ENCODE data around the gene NACA. TPM values are rescaled to one million over a fixed set of nuclear protein-coding genes. Genes with fewer than 3 reads are reported as not detected.

Gene NACA
- total and polyA plus RNA-seq, 2 of the 13 experiments (the other 11 are each of a cell fraction or from before 2014, with no cell fraction given), result 799 to 1,700 TPM

DNA sequence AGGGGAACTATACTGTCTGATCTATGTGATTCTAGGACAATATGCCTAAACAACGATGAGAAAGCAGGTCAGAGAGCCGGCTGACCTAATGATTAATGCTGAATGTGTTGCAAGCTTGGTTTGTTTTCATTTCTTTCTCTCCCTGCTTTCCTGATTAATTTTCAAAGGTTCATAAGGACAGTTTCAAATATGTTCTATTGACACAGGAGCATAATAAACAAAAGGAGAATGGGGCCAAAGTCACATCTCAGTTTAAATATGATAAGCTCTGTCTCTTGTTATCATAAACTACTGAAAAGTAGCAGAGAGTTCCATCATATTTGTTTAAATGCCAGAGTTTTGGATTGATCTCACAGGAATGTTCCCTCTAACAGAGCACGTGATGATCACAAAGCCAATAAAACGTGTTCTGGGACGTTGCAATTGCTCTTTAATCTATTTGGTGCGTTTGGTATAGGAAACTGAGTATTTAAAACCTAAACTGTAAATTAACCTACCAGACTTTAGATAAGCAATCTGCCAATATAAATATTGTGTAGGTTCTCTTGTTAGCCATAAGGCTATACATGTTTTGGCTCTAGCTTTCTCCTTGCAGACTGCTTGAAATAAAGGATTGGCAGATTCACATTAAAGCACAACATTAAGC is 34.3 kb upstream of the NACA start:
- peaks cover 66% of the 10 kb centered on the region for H3K4me1 ChIP-seq (ENCODE audit: insufficient read depth, low read length)
- under 1% methylated on average over 6 of the region's 6 CpGs for WGBS (ENCODE audit: low lambda C conversion rate)
- no peaks in the 10 kb centered on the region for H3K79me2 ChIP-seq (ENCODE audit: insufficient read depth, low read length)
- H2AFZ ChIP-seq (ENCODE audit: low read length), result no peak overlapping the region
- H3K27ac ChIP-seq (ENCODE audit: extremely low read length, insufficient read depth, low read length), result peak overlapping the region; percentile 79
- peak overlapping the region; percentile 60 for H3K4me2 ChIP-seq (ENCODE audit: low read depth, low read length)
- ChIA-PET POLR2A (interaction anchor here (0.9 to 2.0 kb wide), 5 partner anchors 34 to 353 kb away, joined by 3 to 15 read pairs (median 4); partner anchors contain the start of genes NACA and PTGES3), CTCF (ENCODE audit: low intra/inter-chr PET ratio, low total read pairs) (no interaction called here)
- H3K27me3 ChIP-seq (ENCODE audit: control insufficient read depth in 1 of 2, insufficient read depth in 2 of 2, low read length in 2 of 2), result no peaks in the 10 kb centered on the region
- no peaks in the 10 kb centered on the region for H4K20me1 ChIP-seq (ENCODE audit: insufficient read depth, low read length)
- FAIRE-seq (peak; percentile 71), DNase-seq (ENCODE audit: low spot score) (peak; percentile 95), ATAC-seq (peak; percentile 79)
- H3K36me3 ChIP-seq (replicated peaks in 1 of 2; ENCODE audit: control insufficient read depth in 1 of 2, insufficient read depth in 2 of 2, low read length in 2 of 2), result no peaks in the 10 kb centered on the region
- in situ Hi-C loops (cut with HindIII; ENCODE audit: extremely low pct_ligation_motif_present, low pct_unique_long_range_greater_than_20kb) (loop anchor here (5.0 kb wide), 1 partner anchor 228 kb away; no protein-coding TSS in a partner anchor), intact Hi-C loops (cut with micrococcal nuclease; ENCODE audit: unreplicated experiment) (loop anchor here (10.0 kb wide), 1 partner anchor 695 kb away; the partner anchor contains the start of genes GLI1 and INHBE)
- BruUV-seq (replicated peaks), result no TSS peak
- peaks cover 16% of the 10 kb centered on the region for H3K9me3 ChIP-seq (ENCODE audit: low read length)
- H3K4me3 ChIP-seq (replicated peaks in 1 of 3; ENCODE audit: insufficient read depth in 1 of 3, low read depth in 2 of 3, low read length in 3 of 3), result peak overlapping the region in 1 of 3 experiments; percentile 25; a peak in 1 of 6 replicates
- H3K9ac ChIP-seq (ENCODE audit: insufficient read depth, low read depth, low read length), result peak overlapping the region; percentile 19
- TF ChIP-seq, protein P1, sequence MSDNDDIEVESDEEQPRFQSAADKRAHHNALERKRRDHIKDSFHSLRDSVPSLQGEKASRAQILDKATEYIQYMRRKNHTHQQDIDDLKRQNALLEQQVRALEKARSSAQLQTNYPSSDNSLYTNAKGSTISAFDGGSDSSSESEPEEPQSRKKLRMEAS (IDR thresholded peaks at IDR 0.05), result no peak
- no peak for TF ChIP-seq PHF8 (CRISPR knock-in tag; IDR thresholded peaks at IDR 0.05)
- TF ChIP-seq BRCA1 (CRISPR knock-in tag; IDR thresholded peaks at IDR 0.05), result no peak
- peak; percentile 65; the same call in 1 of the 2 replicates for TF ChIP-seq ZNF292 (CRISPR knock-in tag; IDR thresholded peaks at IDR 0.05; ENCODE audit: borderline replicate concordance, low read depth)
- peak; percentile 52; the same call in 1 of the 2 replicates for TF ChIP-seq HOXA5 (CRISPR knock-in tag; IDR thresholded peaks at IDR 0.05)
- 0 out of 2 replicates have a peak, but pooled peaks have one; percentile 39 for TF ChIP-seq ZFP1 (CRISPR knock-in tag; IDR thresholded peaks at IDR 0.05)
- no peak for TF ChIP-seq ZFYVE20 (CRISPR knock-in tag; IDR thresholded peaks at IDR 0.05; ENCODE audit: borderline replicate concordance, low read depth)
- TF ChIP-seq ZMYM3 (CRISPR knock-in tag; IDR thresholded peaks at IDR 0.05), result no peak
- TF ChIP-seq JARID2 (CRISPR knock-in tag; IDR thresholded peaks at IDR 0.05; ENCODE audit: insufficient replicate concordance), result no peak
- no peak for TF ChIP-seq ZNF660 (CRISPR knock-in tag; IDR thresholded peaks at IDR 0.05; ENCODE audit: borderline replicate concordance, low read depth)
- TF ChIP-seq ZNF614 (CRISPR knock-in tag; IDR thresholded peaks at IDR 0.05; ENCODE audit: borderline replicate concordance), result peak; percentile 21; the same call in 1 of the 2 replicates
- TF ChIP-seq PRMT3 (CRISPR knock-in tag; IDR thresholded peaks at IDR 0.05; ENCODE audit: borderline replicate concordance, low read depth), result no peak
- no peak for TF ChIP-seq CENPT (CRISPR knock-in tag; IDR thresholded peaks at IDR 0.05; ENCODE audit: low read depth)
- TF ChIP-seq, protein P2, sequence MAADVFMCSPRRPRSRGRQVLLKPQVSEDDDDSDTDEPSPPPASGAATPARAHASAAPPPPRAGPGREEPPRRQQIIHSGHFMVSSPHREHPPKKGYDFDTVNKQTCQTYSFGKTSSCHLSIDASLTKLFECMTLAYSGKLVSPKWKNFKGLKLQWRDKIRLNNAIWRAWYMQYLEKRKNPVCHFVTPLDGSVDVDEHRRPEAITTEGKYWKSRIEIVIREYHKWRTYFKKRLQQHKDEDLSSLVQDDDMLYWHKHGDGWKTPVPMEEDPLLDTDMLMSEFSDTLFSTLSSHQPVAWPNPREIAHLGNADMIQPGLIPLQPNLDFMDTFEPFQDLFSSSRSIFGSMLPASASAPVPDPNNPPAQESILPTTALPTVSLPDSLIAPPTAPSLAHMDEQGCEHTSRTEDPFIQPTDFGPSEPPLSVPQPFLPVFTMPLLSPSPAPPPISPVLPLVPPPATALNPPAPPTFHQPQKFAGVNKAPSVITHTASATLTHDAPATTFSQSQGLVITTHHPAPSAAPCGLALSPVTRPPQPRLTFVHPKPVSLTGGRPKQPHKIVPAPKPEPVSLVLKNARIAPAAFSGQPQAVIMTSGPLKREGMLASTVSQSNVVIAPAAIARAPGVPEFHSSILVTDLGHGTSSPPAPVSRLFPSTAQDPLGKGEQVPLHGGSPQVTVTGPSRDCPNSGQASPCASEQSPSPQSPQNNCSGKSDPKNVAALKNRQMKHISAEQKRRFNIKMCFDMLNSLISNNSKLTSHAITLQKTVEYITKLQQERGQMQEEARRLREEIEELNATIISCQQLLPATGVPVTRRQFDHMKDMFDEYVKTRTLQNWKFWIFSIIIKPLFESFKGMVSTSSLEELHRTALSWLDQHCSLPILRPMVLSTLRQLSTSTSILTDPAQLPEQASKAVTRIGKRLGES (CRISPR knock-in tag; IDR thresholded peaks at IDR 0.05; ENCODE audit: borderline replicate concordance), result peak; percentile 52; the same call in 1 of the 2 replicates
- TF ChIP-seq, protein P3, sequence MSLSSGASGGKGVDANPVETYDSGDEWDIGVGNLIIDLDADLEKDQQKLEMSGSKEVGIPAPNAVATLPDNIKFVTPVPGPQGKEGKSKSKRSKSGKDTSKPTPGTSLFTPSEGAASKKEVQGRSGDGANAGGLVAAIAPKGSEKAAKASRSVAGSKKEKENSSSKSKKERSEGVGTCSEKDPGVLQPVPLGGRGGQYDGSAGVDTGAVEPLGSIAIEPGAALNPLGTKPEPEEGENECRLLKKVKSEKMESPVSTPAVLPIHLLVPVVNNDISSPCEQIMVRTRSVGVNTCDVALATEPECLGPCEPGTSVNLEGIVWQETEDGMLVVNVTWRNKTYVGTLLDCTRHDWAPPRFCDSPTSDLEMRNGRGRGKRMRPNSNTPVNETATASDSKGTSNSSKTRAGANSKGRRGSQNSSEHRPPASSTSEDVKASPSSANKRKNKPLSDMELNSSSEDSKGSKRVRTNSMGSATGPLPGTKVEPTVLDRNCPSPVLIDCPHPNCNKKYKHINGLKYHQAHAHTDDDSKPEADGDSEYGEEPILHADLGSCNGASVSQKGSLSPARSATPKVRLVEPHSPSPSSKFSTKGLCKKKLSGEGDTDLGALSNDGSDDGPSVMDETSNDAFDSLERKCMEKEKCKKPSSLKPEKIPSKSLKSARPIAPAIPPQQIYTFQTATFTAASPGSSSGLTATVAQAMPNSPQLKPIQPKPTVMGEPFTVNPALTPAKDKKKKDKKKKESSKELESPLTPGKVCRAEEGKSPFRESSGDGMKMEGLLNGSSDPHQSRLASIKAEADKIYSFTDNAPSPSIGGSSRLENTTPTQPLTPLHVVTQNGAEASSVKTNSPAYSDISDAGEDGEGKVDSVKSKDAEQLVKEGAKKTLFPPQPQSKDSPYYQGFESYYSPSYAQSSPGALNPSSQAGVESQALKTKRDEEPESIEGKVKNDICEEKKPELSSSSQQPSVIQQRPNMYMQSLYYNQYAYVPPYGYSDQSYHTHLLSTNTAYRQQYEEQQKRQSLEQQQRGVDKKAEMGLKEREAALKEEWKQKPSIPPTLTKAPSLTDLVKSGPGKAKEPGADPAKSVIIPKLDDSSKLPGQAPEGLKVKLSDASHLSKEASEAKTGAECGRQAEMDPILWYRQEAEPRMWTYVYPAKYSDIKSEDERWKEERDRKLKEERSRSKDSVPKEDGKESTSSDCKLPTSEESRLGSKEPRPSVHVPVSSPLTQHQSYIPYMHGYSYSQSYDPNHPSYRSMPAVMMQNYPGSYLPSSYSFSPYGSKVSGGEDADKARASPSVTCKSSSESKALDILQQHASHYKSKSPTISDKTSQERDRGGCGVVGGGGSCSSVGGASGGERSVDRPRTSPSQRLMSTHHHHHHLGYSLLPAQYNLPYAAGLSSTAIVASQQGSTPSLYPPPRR (CRISPR knock-in tag; IDR thresholded peaks at IDR 0.05; ENCODE audit: borderline replicate concordance), result peak; percentile 91
- no peak for TF ChIP-seq XRCC5 (optimal IDR thresholded peaks at IDR 0.05; ENCODE audit: low read length)
